Transverse colon (tissue), 4 donors: ENCODE data around the gene PPP3CA. TPM values are rescaled to one million over a fixed set of nuclear protein-coding genes. Genes with fewer than 3 reads are reported as not detected.

ENCODE experiments used
- DNase-seq: peaks from one replicate; pipeline ENCODE4 v3.0.0-alpha.2; 2019
- H3K27ac ChIP-seq, 4 donors: fragments of 200-600 bp; sonication (generic); 2 replicates each; pipeline ENCODE4 v1.5.1; 2016 to 2018; ENCODE audit warnings: inconsistent platforms in 4 of 4
- H3K27me3 ChIP-seq: fragments of 200-600 bp; sonication (generic); 2 replicates; pipeline ENCODE4 v1.5.1; 2017; ENCODE audit warnings: inconsistent platforms
- H3K36me3 ChIP-seq, 4 donors: fragments of 200-600 bp; sonication (generic); 2 replicates each; pipeline ENCODE4 v1.5.1; 2017 to 2019; ENCODE audit warnings: inconsistent platforms in 4 of 4
- H3K4me1 ChIP-seq, 4 donors: fragments of 200-600 bp; sonication (generic); 2 replicates each; pipeline ENCODE4 v1.5.1; 2017 to 2020; ENCODE audit warnings: inconsistent platforms in 4 of 4
- H3K4me3 ChIP-seq, 4 donors: fragments of 200-600 bp; sonication (generic); 1 replicate in 1 of 4; 2 replicates in 3 of 4; pipeline versions ENCODE4 v1.5.1 to v1.6.1; 2017 to 2019; ENCODE audit warnings: inconsistent platforms in 4 of 4
- H3K9me3 ChIP-seq, 2 donors: fragments of 200-600 bp; sonication (generic); 2 replicates each; pipeline ENCODE4 v1.5.1; 2017 to 2019; ENCODE audit warnings: inconsistent platforms in 2 of 2
- EP300 ChIP-seq: sonication (generic); formaldehyde crosslinking; IDR thresholded peaks from one replicate; pipeline ENCODE4 v1.6.1; 2017; ENCODE audit warnings: antibody characterized with exemption, low read depth
- POLR2A ChIP-seq: fragments of 450-650 bp; IDR thresholded peaks from one replicate; pipeline ENCODE4 v1.6.1; 2016; ENCODE audit warnings: antibody characterized with exemption, mild to moderate bottlenecking, moderate library complexity
- POLR2AphosphoS5 ChIP-seq, 3 donors: sonication (generic); formaldehyde crosslinking; IDR thresholded peaks; one replicate each; pipeline ENCODE4 v1.6.1; 2016; ENCODE audit warnings: antibody characterized with exemption in 3 of 3
- WGBS, 2 donors: methylation state at CpG; one replicate each; pipeline ENCODE4 v1.1.5; 2018; ENCODE audit warnings: low coverage in 1 of 2; 5-methylcytosine and 5-hydroxymethylcytosine counted together
- in situ Hi-C, 4 donors: fragments of 200-750 bp; cut with MboI; loops; one replicate each; pipeline versions ENCODE4 v1.15.0 to v1.15.1; 2017; ENCODE audit warnings: low sequenced_read_pairs in 3 of 4, low pct_ligation_motif_present in 1 of 4, low pct_unique_long_range_greater_than_20kb in 1 of 4
- intact Hi-C: fragments of 100-400 bp; cut with DNase I; formaldehyde crosslinking; loops from one replicate; pipeline ENCODE4 v1.15.1; 2023; ENCODE audit warnings: low total_unique reads
- total RNA-seq, 4 donors: library from RNA; depleted of rRNA; stranded (reverse); fragments of >200 nt; gene quantifications; one replicate each; pipeline ENCODE4 v1.1.0, GENCODE V29; 2016
- TF ChIP-seq, protein P1 (sequence below), 5 experiments: fragments of 200-600 bp in 3 of 5; fragments of 450-650 bp in 2 of 5; sonication (generic) in 3 of 5; IDR thresholded peaks; 1 replicate in 2 of 5; 2 replicates in 3 of 5; pipeline ENCODE4 v1.5.1; 2016 to 2017; ENCODE audit warnings: antibody characterized with exemption in 5 of 5, inconsistent platforms in 3 of 5, mild to moderate bottlenecking in 2 of 5, moderate library complexity in 1 of 5

PPP3CA gene
- total RNA-seq, 4 donors from 2014 or later: 29.2 to 50.7 (median 37.7) TPM

DNA sequence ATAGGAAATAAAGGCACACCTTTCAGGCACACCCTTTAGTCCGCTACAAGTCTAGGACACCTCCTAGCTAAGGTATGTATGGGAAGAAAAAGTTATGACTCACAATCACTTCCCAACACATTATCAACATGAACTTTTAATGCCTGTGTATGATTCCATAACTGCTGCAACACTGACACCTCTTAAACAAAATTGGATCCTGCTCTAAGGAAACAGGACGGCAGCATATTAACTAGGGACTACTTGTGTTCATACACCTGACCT, 2.4 kb upstream of the PPP3CA start:
- Histone ChIP-seq H3K27ac (peak overlapping the region; percentile 2 to 98 (median 52)), H3K9me3 (no peaks in the 10 kb centered on the region), H3K27me3 (no peaks in the 10 kb centered on the region), H3K36me3 (no peaks in the 10 kb centered on the region), H3K4me1 (peaks cover 4 to 28% (median 17%) of the 10 kb centered on the region in 4 donors), H3K4me3 (no peak overlapping the region)
- TF ChIP-seq EP300 (no peak), POLR2AphosphoS5 (IDR thresholded peaks at IDR 0.05) (peak in 1 of 3 donors; percentile 43)
- intact Hi-C loops (loop anchor here (5.0 kb wide), 1 partner anchor 157 kb away; no protein-coding TSS in a partner anchor), in situ Hi-C loops (loop anchor here in 1 of 4 donors (10.0 kb wide), 1 partner anchor 145 kb away; no protein-coding TSS in a partner anchor)
- 48 to 63% methylated on average over 2 of the region's 2 CpGs for WGBS, 2 donors
- DNase-seq: no peak

DNA sequence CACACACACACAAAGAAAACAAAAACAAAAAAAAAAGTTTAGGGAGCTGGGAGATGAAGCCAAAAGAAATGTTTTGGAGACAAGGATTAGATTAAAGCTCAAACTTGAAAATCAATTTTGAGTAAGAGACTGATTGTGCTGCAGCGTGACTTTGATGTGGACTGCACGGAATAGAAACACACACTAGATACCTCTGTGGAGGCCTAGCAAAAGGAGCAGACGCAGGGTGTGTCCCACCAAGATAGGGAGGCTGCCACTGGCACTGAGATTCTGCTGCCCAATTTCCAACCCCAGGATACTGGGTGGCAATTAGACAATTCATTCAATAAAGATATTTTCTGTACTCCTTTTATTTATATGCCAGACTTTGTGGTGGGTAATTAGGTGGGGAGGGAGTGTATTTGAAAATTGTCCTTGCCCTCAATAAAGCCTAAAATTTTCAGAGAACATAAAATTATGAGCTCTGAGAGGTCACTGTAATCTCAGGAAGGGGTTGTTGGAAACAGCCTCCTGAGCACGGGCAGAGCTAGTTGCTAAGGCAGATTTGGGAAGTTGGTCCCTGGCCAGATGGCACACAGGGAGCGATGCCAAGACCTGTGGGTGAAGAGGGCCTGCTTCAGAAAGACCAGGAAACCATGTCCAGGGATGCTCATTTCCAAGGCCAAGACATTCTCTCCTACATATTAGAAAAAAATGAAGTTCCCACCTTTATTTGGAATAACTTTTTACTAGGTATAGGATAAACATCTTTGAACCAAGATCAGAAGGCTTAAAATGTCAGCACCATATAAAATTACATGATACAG, 1.9 kb upstream of the PPP3CA start:
- peaks cover 4 to 34% (median 19%) of the 10 kb centered on the region in 4 donors for H3K4me1 ChIP-seq
- H3K4me3 ChIP-seq: peak overlapping the region in 1 of 4 donors; percentile 72
- H3K9me3 ChIP-seq: no peaks in the 10 kb centered on the region
- peak; percentile 51 for DNase-seq
- in situ Hi-C loops: loop anchor here in 1 of 4 donors (10.0 kb wide), 1 partner anchor 144 kb away; no protein-coding TSS in a partner anchor
- H3K27ac ChIP-seq: peak overlapping the region; percentile 97 to 99 (median 98)
- intact Hi-C loops: loop anchor here (5.0 kb wide), 1 partner anchor 157 kb away; no protein-coding TSS in a partner anchor
- TF ChIP-seq POLR2AphosphoS5 (IDR thresholded peaks at IDR 0.05) (peak in 1 of 3 donors; percentile 17), POLR2A (no peak), EP300 (no peak)
- H3K27me3 ChIP-seq: no peaks in the 10 kb centered on the region
- H3K36me3 ChIP-seq: no peaks in the 10 kb centered on the region
- 49 to 52% methylated on average over 4 to 5 of the region's 5 CpGs for WGBS, 2 donors

DNA sequence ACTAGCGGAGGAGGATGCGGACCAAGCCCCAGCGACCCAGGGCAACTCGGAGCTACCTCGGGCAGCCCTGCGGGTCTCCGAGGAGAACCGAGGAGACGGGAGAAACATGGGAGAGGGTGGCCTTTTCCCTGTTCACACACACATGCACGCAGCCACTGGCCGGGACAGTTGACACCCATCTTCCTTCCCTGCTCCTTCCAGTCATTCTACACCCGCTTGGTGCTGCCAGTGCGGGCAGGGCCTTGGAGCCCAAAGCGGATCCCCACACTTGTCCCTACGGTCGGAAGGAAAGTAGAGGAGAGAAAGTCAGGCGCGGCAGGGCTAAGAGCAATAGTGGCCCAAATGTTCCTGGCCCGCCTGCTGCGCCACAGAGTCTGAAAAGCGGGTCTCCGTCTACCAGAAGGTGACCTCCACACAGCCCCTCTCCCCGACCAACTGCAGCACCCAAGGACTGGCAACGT, 1.1 kb upstream of the PPP3CA start:
- TF ChIP-seq POLR2AphosphoS5 (IDR thresholded peaks at IDR 0.05) (no peak), EP300 (no peak), POLR2A (no peak)
- TF ChIP-seq, protein P1, sequence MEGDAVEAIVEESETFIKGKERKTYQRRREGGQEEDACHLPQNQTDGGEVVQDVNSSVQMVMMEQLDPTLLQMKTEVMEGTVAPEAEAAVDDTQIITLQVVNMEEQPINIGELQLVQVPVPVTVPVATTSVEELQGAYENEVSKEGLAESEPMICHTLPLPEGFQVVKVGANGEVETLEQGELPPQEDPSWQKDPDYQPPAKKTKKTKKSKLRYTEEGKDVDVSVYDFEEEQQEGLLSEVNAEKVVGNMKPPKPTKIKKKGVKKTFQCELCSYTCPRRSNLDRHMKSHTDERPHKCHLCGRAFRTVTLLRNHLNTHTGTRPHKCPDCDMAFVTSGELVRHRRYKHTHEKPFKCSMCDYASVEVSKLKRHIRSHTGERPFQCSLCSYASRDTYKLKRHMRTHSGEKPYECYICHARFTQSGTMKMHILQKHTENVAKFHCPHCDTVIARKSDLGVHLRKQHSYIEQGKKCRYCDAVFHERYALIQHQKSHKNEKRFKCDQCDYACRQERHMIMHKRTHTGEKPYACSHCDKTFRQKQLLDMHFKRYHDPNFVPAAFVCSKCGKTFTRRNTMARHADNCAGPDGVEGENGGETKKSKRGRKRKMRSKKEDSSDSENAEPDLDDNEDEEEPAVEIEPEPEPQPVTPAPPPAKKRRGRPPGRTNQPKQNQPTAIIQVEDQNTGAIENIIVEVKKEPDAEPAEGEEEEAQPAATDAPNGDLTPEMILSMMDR (IDR thresholded peaks at IDR 0.05): no peak
- H3K4me1 ChIP-seq: peaks cover 4 to 37% (median 19%) of the 10 kb centered on the region in 4 donors
- no peaks in the 10 kb centered on the region for H3K27me3 ChIP-seq
- H3K27ac ChIP-seq: peak overlapping the region; percentile 97 to 99 (median 98)
- WGBS, 2 donors: 6 to 50% methylated on average over 4 to 22 of the region's 24 CpGs
- peak overlapping the region; percentile 64 to 91 (median 74) for H3K4me3 ChIP-seq
- in situ Hi-C loops: loop anchor here in 1 of 4 donors (10.0 kb wide), 1 partner anchor 144 kb away; no protein-coding TSS in a partner anchor
- no peaks in the 10 kb centered on the region for H3K36me3 ChIP-seq
- DNase-seq: no peak
- intact Hi-C loops: loop anchor here (5.0 kb wide), 1 partner anchor 156 kb away; no protein-coding TSS in a partner anchor
- H3K9me3 ChIP-seq: no peaks in the 10 kb centered on the region

DNA sequence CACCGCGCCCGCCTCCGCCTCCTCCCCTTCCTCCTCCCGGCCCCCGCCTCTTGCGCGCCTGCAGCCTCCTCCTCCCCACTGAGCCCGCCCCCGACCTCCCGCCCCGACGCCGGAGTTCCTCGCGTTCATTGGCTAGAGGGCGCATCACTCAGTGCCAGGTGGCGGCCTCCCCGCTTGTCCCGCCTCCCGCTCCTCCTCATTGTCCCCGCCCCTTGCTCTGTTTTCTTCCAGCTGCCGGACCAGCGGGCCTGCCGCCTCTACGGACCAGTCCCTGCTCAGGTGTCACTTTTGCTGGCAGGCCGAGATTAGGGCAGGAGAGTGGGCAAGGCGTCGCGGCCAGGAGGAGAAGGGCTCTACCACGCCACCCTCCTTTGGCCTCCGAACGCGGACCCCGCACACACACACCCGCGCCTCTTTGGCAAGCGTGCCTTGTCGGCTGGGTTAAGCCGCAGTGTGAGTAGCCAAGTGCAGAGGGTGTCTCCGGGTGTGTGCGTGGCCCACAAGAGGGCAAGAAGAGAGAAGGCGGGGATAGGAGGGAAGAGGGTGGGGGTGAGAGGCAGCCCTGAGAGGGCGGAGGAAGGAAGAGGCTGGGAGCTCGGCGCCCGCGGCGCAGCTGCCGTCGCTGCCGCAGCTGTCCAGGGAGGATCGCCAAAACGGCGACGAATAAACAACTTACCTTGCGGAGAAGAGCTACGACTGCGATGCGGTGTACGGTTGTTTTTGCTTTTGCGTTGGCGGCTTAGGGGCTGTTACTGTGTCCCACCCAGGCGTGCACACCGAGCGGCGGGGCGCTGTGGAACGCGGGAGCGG, 436 bp upstream of the PPP3CA start:
- Histone ChIP-seq H3K4me1 (peaks cover 4 to 40% (median 19%) of the 10 kb centered on the region in 4 donors), H3K27me3 (no peaks in the 10 kb centered on the region), H3K9me3 (no peaks in the 10 kb centered on the region), H3K4me3 (peak overlapping the region; percentile 64 to 91 (median 74)), H3K27ac (peak overlapping the region; percentile 97 to 99 (median 98)), H3K36me3 (no peaks in the 10 kb centered on the region)
- TF ChIP-seq POLR2AphosphoS5 (IDR thresholded peaks at IDR 0.05) (peak; percentile 87 to 97 (median 95)), POLR2A (peak; percentile 98), EP300 (no peak)
- TF ChIP-seq, protein P1 (IDR thresholded peaks at IDR 0.05): peak in 2 of 5 experiments; percentile 33 to 35
- in situ Hi-C loops: loop anchor here in 1 of 4 donors (10.0 kb wide), 1 partner anchor 143 kb away; no protein-coding TSS in a partner anchor
- DNase-seq: peak; percentile 100
- intact Hi-C loops: loop anchor here (5.0 kb wide), 1 partner anchor 155 kb away; no protein-coding TSS in a partner anchor
- WGBS, 2 donors: 1% methylated on average over 71 of the region's 71 CpGs; no CpG with 5 or more reads in 1 of the 2 donors
